Epithelial cell of proximal tubule (primary cell): Measurements from ENCODE around the gene ADM5. TPM values are rescaled to one million over a fixed set of nuclear protein-coding genes. Genes with fewer than 3 reads are reported as not detected.

Source experiments
- DNase-seq: peaks from one replicate; pipeline ENCODE4 v3.0.0-alpha.2; 2011; ENCODE audit warnings: low read depth
- H3K4me3 ChIP-seq: 2 replicates; pipeline ENCODE4 v1.5.1; 2011; ENCODE audit warnings: low read depth, mild to moderate bottlenecking, low read length
- CTCF ChIP-seq: conservative IDR thresholded peaks from 2 replicates; pipeline ENCODE4 v1.5.1; 2012; ENCODE audit warnings: low read depth, mild to moderate bottlenecking, low read length
- total RNA-seq: library from RNA; depleted of rRNA; stranded (reverse); fragments of >200 nt; gene quantifications from 2 replicates; pipeline ENCODE4 v1.2.3, GENCODE V29; 2015

The ADM5 gene
- total RNA-seq, 1 donor from 2014 or later: 2.8 TPM

- DNase-seq: no peak
- H3K4me3 ChIP-seq: peak overlapping the region; percentile 62
- TF ChIP-seq CTCF: no peak
These were observed 2.1 kb downstream of the ADM5 start for GRCh38 chr19:49691243-49692146.

GRCh38 chr19:49692147-49692506 is 2.7 kb downstream of the ADM5 start:
- H3K4me3 ChIP-seq: peak overlapping the region; percentile 62
- no peak for TF ChIP-seq CTCF
- DNase-seq: no peak

- no peak overlapping the region for H3K4me3 ChIP-seq
- no peak for TF ChIP-seq CTCF
- no peak for DNase-seq
These were observed 6.7 kb downstream of the ADM5 start for GRCh38 chr19:49696115-49696514.

GRCh38 chr19:49696865-49697264 is 7.5 kb downstream of the ADM5 start:
- no peak overlapping the region for H3K4me3 ChIP-seq
- DNase-seq: no peak
- no peak for TF ChIP-seq CTCF

GRCh38 chr19:49699364-49699763 is 10.0 kb downstream of the ADM5 start:
- H3K4me3 ChIP-seq: no peak overlapping the region
- no peak for DNase-seq
- no peak for TF ChIP-seq CTCF

- TF ChIP-seq CTCF: no peak
These were observed 11.2 kb downstream of the ADM5 start for GRCh38 chr19:49700563-49700962.

GRCh38 chr19:49701271-49701786 is 11.9 kb downstream of the ADM5 start:
- TF ChIP-seq CTCF: no peak
- DNase-seq: no peak
- no peak overlapping the region for H3K4me3 ChIP-seq

More at GRCh38 chr19:49700563-49700962, 11.2 kb downstream of the ADM5 start:
- no peak overlapping the region for H3K4me3 ChIP-seq
- DNase-seq: no peak
